ENCODE data around the gene GALNS.

GRCh38 chr16:88857728-88858339, 1.1 kb upstream of the GALNS start:
- peak; percentile 81 for TF ChIP-seq CTCF (IDR thresholded peaks at IDR 0.05; ENCODE audit: borderline replicate concordance, extremely low read depth, low read length, poor library complexity, severe bottlenecking)
- no peak for TF ChIP-seq EZH2 (IDR thresholded peaks at IDR 0.05; ENCODE audit: borderline replicate concordance, low read depth, low read length, severe bottlenecking)

All from DND-41 (cell line).